H9 (cell line): Measurements from ENCODE around the gene CHN1. TPM values are rescaled to one million over a fixed set of nuclear protein-coding genes. Genes with fewer than 3 reads are reported as not detected.

Source experiments
- DNase-seq: peaks from one replicate; pipeline ENCODE4 v3.0.0-alpha.2; 2017
- H2AFZ ChIP-seq: one replicate; pipeline ENCODE4 v1.6.1; 2013; ENCODE audit warnings: mild to moderate bottlenecking, low read length, control low read depth, moderate library complexity
- H2AK5ac ChIP-seq: 2 replicates; pipeline ENCODE4 v1.6.1; 2013; ENCODE audit warnings: low read length, control low read depth, mixed read lengths; ENCODE audit not compliant: insufficient read length
- H2BK120ac ChIP-seq: one replicate; pipeline ENCODE4 v1.6.1; 2013; ENCODE audit warnings: low read depth, mild to moderate bottlenecking, low read length, control low read depth, inconsistent platforms; ENCODE audit not compliant: poor library complexity, severe bottlenecking
- H2BK12ac ChIP-seq: 2 replicates; pipeline ENCODE4 v1.6.1; 2013; ENCODE audit warnings: low read length, control low read depth, mixed read lengths, low read depth; ENCODE audit not compliant: insufficient read length
- H2BK15ac ChIP-seq: 2 replicates; pipeline ENCODE4 v1.6.1; 2013; ENCODE audit warnings: low read depth, low read length, control low read depth
- H2BK20ac ChIP-seq: one replicate; pipeline ENCODE4 v1.6.1; 2013; ENCODE audit warnings: low read depth, mild to moderate bottlenecking, low read length, control low read depth, inconsistent platforms; ENCODE audit not compliant: poor library complexity, severe bottlenecking
- H2BK5ac ChIP-seq: 2 replicates; pipeline ENCODE4 v1.6.1; 2013; ENCODE audit warnings: low read length, control low read depth, mixed read lengths; ENCODE audit not compliant: insufficient read length
- H3K14ac ChIP-seq: 2 replicates; pipeline ENCODE4 v1.6.1; 2013; ENCODE audit warnings: low read length, control low read depth; ENCODE audit not compliant: insufficient read depth
- H3K18ac ChIP-seq: 2 replicates; pipeline ENCODE4 v1.6.1; 2013; ENCODE audit warnings: low read depth, mild to moderate bottlenecking, mixed read lengths, low read length, control low read depth; ENCODE audit not compliant: insufficient read length
- H3K23ac ChIP-seq: 2 replicates; pipeline ENCODE4 v1.6.1; 2013; ENCODE audit warnings: low read length, control low read depth, mixed read lengths, low read depth; ENCODE audit not compliant: insufficient read length
- H3K23me2 ChIP-seq: 2 replicates; pipeline ENCODE4 v1.6.1; 2013; ENCODE audit warnings: low read depth, mild to moderate bottlenecking, mixed read lengths, low read length, control low read depth; ENCODE audit not compliant: insufficient read length, poor library complexity, severe bottlenecking
- H3K27ac ChIP-seq: 2 replicates; pipeline ENCODE4 v1.5.1; 2013; ENCODE audit warnings: low read length, control low read depth, mixed read lengths, low read depth; ENCODE audit not compliant: insufficient read length
- H3K27me3 ChIP-seq: 2 replicates; pipeline ENCODE4 v1.6.1; 2013; ENCODE audit warnings: low read length, control low read depth, inconsistent platforms; ENCODE audit not compliant: insufficient read depth
- H3K4ac ChIP-seq: 2 replicates; pipeline ENCODE4 v1.6.1; 2013; ENCODE audit warnings: low read depth, mild to moderate bottlenecking, control low read depth, inconsistent platforms, low read length, moderate library complexity
- H3K4me1 ChIP-seq: 2 replicates; pipeline ENCODE4 v1.6.1; 2013; ENCODE audit warnings: low read length, control low read depth, inconsistent platforms; ENCODE audit not compliant: insufficient read depth
- H3K4me2 ChIP-seq: 2 replicates; pipeline ENCODE4 v1.6.1; 2013; ENCODE audit warnings: low read length, control low read depth, mixed read lengths; ENCODE audit not compliant: insufficient read length, insufficient read depth
- H3K56ac ChIP-seq: 2 replicates; pipeline ENCODE4 v1.6.1; 2013; ENCODE audit warnings: low read depth, mild to moderate bottlenecking, mixed read lengths, low read length, control low read depth; ENCODE audit not compliant: insufficient read length
- H3K79me1 ChIP-seq: 2 replicates; pipeline ENCODE4 v1.6.1; 2013; ENCODE audit warnings: low read depth, mild to moderate bottlenecking, moderate library complexity, low read length, control low read depth, inconsistent platforms; ENCODE audit not compliant: insufficient read depth, poor library complexity, severe bottlenecking
- H3K79me2 ChIP-seq: 2 replicates; pipeline ENCODE4 v1.6.1; 2013; ENCODE audit warnings: low read length, control low read depth, inconsistent platforms; ENCODE audit not compliant: insufficient read depth
- H3K9ac ChIP-seq: 2 replicates; pipeline ENCODE4 v1.6.1; 2013; ENCODE audit warnings: low read length, control low read depth, mixed read lengths; ENCODE audit not compliant: insufficient read length; ENCODE audit errors: extremely low read depth
- H3K9me3 ChIP-seq: one replicate; pipeline ENCODE4 v1.6.1; 2013; ENCODE audit warnings: low read depth, low read length, inconsistent platforms; ENCODE audit not compliant: control insufficient read depth
- H3T11ph ChIP-seq: one replicate; pipeline ENCODE4 v1.6.1; 2013; ENCODE audit warnings: mild to moderate bottlenecking, low read length, control low read depth, inconsistent platforms
- H4K20me1 ChIP-seq: one replicate; pipeline ENCODE4 v1.6.1; 2013; ENCODE audit not compliant: control insufficient read depth, insufficient read length, insufficient read depth
- H4K5ac ChIP-seq: 2 replicates; pipeline ENCODE4 v1.6.1; 2013; ENCODE audit warnings: low read depth, mild to moderate bottlenecking, mixed read lengths, low read length, control low read depth; ENCODE audit not compliant: insufficient read length
- H4K8ac ChIP-seq: replicated peaks from 2 replicates; pipeline ENCODE4 v1.6.1; 2013; ENCODE audit warnings: low read length, control low read depth, mixed read lengths, low read depth; ENCODE audit not compliant: insufficient read length
- H4K91ac ChIP-seq: 2 replicates; pipeline ENCODE4 v1.6.1; 2013; ENCODE audit warnings: low read depth, mild to moderate bottlenecking, moderate library complexity, mixed read lengths, low read length, control low read depth; ENCODE audit not compliant: insufficient read length
- H3K27ac Mint-ChIP-seq, 3 experiments: 2 replicates in 2 of 3; 3 replicates in 1 of 3; pipeline ENCODE4 v1.8.0; 2020 to 2021; ENCODE audit warnings: mixed read lengths in 3 of 3, mild to moderate bottlenecking in 1 of 3, moderate library complexity in 1 of 3
- H3K27me3 Mint-ChIP-seq: 2 replicates; pipeline ENCODE4 v1.8.0; 2021; ENCODE audit warnings: low read depth, mild to moderate bottlenecking, moderate library complexity, mixed read lengths
- H3K36me3 Mint-ChIP-seq, 3 experiments: 2 replicates in 2 of 3; 3 replicates in 1 of 3; pipeline ENCODE4 v1.8.0; 2020 to 2021; ENCODE audit warnings: low read depth in 3 of 3, mixed read lengths in 3 of 3; ENCODE audit not compliant: insufficient read depth in 1 of 3
- H3K4me1 Mint-ChIP-seq, 2 experiments: 2 replicates each; pipeline ENCODE4 v1.8.0; 2020; ENCODE audit warnings: mixed read lengths in 2 of 2
- H3K4me3 Mint-ChIP-seq, 2 experiments: 2 replicates in 1 of 2; 3 replicates in 1 of 2; pipeline ENCODE4 v1.8.0; 2020 to 2021; ENCODE audit warnings: mild to moderate bottlenecking in 2 of 2, mixed read lengths in 2 of 2, moderate library complexity in 1 of 2
- H3K9me3 Mint-ChIP-seq, 2 experiments: 2 replicates in 1 of 2; 3 replicates in 1 of 2; pipeline ENCODE4 v1.8.0; 2020; ENCODE audit warnings: mild to moderate bottlenecking in 2 of 2, mixed read lengths in 2 of 2, moderate library complexity in 1 of 2
- total RNA-seq: library from RNA; stranded (reverse); gene quantifications from 2 replicates; pipeline ENCODE4 v1.2.1, GENCODE V29; 2021
- TF ChIP-seq, protein P1 (sequence below): fragments of 200-600 bp; sonication (generic); conservative IDR thresholded peaks from 3 replicates; pipeline ENCODE4 v1.8.0; 2021; ENCODE audit warnings: antibody characterized with exemption, mild to moderate bottlenecking

The CHN1 gene
- total RNA-seq, 1 experiment from 2014 or later, result 33.9 TPM

DNA sequence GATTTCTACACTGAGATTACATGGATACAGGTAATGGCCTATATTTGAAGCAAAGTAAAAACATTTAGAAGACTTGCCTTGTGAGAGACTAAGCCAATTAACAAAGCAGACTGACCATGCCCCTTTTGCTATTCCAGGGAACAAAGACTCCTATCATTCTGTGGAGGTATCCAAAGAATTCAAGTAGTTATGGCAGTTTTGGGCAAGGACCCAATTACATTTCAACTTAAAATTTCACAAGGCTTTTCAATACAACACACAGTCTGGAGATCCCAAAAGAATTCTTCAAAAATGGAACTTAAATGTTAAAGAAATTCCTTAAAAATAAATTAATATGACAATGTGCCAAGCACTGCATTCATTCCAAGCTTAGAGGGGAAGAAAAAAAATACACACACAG, 131.7 kb downstream of the CHN1 start:
- Histone ChIP-seq H4K8ac (no peak overlapping the region), H3K4ac (no peak overlapping the region), H2BK12ac (no peak overlapping the region), H3K23ac (no peak overlapping the region), H2BK20ac (no peak overlapping the region), H3K4me1 (no peaks in the 10 kb centered on the region; the same call in 1 of the 2 replicates), H4K20me1 (no peaks in the 10 kb centered on the region), H3K56ac (no peak overlapping the region), H3K9me3 (no peaks in the 10 kb centered on the region), H2AFZ (no peak overlapping the region), H2BK5ac (no peak overlapping the region), H3K79me2 (peaks cover 1% of the 10 kb centered on the region; the same call in 1 of the 2 replicates), H3K18ac (no peak overlapping the region), H3K4me2 (no peak overlapping the region), H4K91ac (no peak overlapping the region), H3K27me3 (no peaks in the 10 kb centered on the region), H3K9ac (no peak overlapping the region), H2BK15ac (no peak overlapping the region), H2AK5ac (no peak overlapping the region), H3K79me1 (no peaks in the 10 kb centered on the region), H3K23me2 (no peaks in the 10 kb centered on the region), H4K5ac (no peak overlapping the region), H3K14ac (no peak overlapping the region), H3K27ac (no peak overlapping the region), H2BK120ac (no peak overlapping the region), H3T11ph (no peak overlapping the region)
- Mint-ChIP-seq H3K9me3 (no peaks in the 10 kb centered on the region), H3K36me3 (peaks cover 11 to 39% (median 27%) of the 10 kb centered on the region in 3 experiments), H3K4me3 (no peak overlapping the region), H3K27me3 (no peaks in the 10 kb centered on the region), H3K4me1 (peaks cover 32% of the 10 kb centered on the region in 2 experiments), H3K27ac (peak overlapping the region in 2 of 3 experiments; percentile 82 to 90; a peak in 5 of 7 replicates)
- TF ChIP-seq, protein P1, sequence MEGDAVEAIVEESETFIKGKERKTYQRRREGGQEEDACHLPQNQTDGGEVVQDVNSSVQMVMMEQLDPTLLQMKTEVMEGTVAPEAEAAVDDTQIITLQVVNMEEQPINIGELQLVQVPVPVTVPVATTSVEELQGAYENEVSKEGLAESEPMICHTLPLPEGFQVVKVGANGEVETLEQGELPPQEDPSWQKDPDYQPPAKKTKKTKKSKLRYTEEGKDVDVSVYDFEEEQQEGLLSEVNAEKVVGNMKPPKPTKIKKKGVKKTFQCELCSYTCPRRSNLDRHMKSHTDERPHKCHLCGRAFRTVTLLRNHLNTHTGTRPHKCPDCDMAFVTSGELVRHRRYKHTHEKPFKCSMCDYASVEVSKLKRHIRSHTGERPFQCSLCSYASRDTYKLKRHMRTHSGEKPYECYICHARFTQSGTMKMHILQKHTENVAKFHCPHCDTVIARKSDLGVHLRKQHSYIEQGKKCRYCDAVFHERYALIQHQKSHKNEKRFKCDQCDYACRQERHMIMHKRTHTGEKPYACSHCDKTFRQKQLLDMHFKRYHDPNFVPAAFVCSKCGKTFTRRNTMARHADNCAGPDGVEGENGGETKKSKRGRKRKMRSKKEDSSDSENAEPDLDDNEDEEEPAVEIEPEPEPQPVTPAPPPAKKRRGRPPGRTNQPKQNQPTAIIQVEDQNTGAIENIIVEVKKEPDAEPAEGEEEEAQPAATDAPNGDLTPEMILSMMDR, result no peak
- DNase-seq, result no peak
